Measurements from ENCODE around the gene SLC25A4. TPM values are rescaled to one million over a fixed set of nuclear protein-coding genes. Genes with fewer than 3 reads are reported as not detected.
A peak's percentile ranks its signal among the peaks of the same experiment; 100 is the strongest.
"Not testable (repeated sequence)": the region's sequence is repeated elsewhere in the genome, so short reads cannot be mapped to it uniquely, and the experiment has no call there.

SLC25A4 gene
- 35.2 TPM for polyA plus RNA-seq (2012; ENCODE audit: insufficient read depth, insufficient read length)

DNA sequence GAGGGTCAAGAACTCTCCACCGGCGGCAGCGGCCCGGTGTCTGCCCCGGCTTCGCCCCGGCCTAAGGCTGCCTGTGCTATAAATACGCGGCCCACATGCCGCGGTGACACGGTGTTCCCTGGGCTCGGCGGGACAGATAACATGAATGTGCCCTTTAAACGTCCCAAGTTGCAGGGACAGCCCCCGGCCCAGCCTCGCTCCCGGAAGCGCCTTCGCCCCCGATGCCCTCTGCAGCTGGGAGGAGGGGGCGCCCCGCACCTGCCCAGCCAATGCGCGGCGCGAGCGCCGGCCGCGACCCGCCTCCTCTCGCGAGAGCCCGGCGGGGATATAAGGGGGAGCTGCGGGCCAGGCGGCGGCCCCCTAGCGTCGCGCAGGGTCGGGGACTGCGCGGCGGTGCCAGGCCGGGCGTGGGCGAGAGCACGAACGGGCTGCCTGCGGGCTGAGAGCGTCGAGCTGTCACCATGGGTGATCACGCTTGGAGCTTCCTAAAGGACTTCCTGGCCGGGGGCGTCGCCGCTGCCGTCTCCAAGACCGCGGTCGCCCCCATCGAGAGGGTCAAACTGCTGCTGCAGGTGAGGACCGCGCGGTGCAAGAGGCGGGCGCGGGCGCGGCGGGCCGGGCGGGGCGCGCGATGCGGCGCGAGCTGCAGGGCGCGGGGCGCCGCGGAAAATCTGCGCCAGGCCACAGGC lies at the start of gene SLC25A4:
SLC25A4 (plus strand) TSS at position 355 of the 689 bp plus-strand sequence; CDS start at position 462, 107 bp downstream.
- DNase-seq (ENCODE audit: low read depth, low spot score) = peak; percentile 78
- peak within 1 kb of the TSS; percentile 68 for H3K4me3 ChIP-seq (ENCODE audit: low read length)

DNA sequence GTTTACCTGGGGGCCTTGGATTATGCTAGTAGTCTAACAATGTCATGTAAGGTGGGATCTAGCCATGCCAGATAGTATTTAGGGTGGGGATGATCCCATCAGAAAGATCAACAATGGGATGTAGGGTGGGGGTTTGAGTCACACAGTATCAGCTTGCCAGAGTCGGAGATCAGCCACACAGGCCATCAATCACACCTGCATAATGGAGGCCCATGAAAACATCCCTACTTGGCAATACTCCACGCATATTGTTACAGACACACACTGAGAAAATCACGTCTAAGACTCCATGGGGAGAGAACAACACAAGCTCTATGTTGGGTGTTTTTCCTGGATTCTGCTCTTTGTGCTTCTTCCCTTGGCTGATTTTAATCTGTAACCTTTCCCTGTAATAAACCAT lies 49.5 kb upstream of the SLC25A4 start:
- no peak for DNase-seq (ENCODE audit: low read depth, low spot score)
- H3K4me3 ChIP-seq (ENCODE audit: low read length) = no peak overlapping the region

DNA sequence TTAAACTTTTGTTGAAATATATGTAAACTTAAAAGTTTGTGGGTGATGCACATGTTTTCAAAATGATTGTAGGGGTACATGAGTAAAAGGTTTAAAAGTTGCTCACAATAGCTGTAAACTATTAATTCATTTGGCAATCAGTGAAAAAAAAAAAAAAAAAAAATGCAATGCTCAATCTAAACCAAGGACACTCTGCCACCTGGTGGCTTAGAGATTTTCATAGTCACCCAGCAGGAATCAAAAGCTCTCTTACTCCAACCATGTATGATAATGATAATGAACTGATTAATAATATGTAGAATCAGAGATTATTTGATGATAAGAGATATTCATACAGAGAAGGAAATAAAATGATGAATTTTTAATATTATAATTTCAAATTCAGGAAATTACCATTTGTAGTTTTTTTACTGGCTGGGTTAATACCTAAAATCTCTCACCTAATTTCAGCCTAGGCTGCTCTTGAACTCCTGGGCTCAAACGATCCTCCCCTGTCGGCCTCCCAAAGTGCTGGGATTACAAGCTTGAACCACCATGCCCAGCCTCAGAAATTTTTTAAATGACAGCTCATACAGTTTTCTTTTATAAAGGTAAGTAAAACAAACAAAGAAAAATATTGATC lies 46.9 kb upstream of the SLC25A4 start:
- DNase-seq (ENCODE audit: low read depth, low spot score) = peak; percentile 35
- no peak overlapping the region for H3K4me3 ChIP-seq (ENCODE audit: low read length)

DNA sequence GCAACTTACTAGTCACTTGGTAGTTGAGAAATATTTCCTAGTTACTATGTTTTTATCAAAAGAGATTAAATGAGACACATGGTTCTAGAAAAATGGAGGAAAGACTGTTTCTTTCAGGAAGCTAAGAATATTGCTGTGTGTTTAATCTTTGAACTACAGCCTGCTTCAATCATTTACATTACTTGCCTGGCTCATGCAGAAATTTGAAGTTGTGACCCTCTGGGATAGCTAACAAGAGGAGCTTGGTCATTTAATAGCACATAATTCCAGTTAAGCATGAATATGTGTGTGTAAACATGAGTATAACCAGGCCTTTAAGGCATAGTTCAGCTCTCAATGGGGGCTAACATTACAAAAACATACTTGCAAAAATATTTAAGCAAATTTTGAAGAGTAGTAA lies 44.6 kb upstream of the SLC25A4 start:
- no peak for DNase-seq (ENCODE audit: low read depth, low spot score)
- no peak overlapping the region for H3K4me3 ChIP-seq (ENCODE audit: low read length)

DNA sequence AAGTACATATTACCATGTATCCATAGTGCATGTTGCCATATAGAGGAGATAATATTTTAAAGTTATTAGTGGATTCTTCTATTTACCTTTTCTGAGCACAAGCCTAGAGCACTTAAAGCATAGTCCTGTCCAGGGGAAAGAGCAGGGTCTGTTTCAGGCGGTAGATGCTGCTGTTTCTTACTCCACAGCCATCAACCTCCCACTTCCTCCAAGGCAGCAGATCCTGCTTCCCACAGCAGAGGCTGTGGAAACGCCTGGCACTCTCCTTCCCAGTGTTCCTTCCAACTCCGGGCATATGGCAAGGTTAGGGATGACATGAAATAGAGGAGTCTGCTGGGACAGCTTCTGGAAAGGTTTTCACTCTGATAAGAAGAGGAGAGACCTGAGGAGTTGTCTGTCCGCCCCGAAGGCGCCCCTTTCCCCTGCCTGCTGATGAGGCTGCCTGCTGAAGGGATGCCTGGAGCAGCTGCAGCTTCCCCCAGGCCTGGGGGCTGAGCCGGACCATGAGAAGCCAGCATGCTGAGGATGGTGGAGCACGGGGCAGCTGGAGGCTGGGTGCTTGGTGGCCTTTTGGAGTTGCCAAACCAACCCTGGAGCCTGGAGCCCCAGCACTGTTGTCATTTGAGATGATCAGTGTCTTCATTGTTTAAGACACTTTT lies 43.9 kb upstream of the SLC25A4 start:
- H3K4me3 ChIP-seq (ENCODE audit: low read length) = no peak overlapping the region

DNA sequence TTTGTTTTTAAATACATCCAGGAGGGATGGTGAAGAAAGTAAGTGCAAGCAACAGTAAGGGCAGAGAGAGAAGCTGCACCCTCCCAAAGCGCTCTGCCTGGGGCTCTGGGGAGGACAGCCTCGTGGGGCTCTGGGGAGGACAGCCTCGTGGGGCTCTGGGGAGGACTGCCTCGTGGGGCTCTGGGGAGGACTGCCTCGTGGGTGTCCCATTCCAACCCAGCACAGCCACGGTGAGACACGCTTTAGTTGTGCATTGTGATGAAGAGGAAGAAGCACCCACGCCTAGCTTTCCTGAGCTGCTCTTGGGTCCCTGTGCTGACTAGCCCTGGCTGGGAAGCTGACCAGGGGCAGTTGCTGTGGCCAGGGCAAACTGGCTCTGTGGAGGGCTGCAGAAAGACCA lies 43.1 kb upstream of the SLC25A4 start:
- DNase-seq (ENCODE audit: low read depth, low spot score) = no peak
- H3K4me3 ChIP-seq (ENCODE audit: low read length) = no peak overlapping the region

More for the DNA sequence above, 43.9 kb upstream of the SLC25A4 start:
- no peak for DNase-seq (ENCODE audit: low read depth, low spot score)

DNA sequence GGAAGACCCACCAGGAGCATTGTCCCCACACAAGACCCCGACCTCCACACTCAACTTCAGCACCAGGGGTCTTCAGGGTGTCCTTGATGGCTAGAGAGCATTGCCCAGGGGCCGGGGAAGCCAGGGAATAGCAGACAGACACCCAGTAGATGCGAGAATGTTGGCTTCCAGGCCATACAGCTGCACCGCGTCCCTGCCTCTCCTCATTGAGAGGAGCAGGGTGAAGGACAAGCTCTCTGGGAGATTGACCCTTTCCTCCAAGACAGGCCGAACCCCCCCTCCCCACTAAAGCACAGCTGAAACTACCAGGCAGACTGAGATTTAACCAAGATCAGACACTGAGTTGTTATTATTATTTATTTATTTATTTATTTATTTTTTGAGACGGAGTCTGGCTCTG lies 42.6 kb upstream of the SLC25A4 start:
- H3K4me3 ChIP-seq (ENCODE audit: low read length) = no peak overlapping the region
- DNase-seq (ENCODE audit: low read depth, low spot score) = no peak

DNA sequence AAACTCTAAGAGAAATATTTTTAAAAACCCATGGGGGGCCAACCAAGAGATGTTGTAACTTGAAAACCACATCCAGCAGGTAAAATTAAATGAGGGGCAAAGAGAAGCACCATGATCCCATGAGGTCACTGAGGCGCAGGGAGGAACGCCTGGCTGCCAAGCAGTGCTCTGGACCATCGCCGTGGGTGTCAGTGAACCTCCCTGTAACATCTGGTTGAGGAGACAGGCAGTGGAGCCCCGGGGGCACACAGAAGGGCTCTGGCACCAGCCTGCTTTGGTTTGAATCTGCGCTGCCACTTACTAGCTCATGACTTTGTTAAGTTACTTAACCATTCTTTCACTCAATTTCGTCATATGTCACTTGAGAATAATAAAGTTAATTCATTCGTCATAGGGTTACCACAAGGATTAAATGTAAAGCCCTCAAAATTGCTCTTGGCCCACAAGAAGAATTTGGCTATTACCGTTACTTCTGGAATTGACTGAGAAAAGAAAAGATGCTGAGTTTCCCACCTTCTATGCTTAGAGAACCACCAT lies 41.6 kb upstream of the SLC25A4 start:
- no peak for DNase-seq (ENCODE audit: low read depth, low spot score)
- H3K4me3 ChIP-seq (ENCODE audit: low read length) = no peak overlapping the region

DNA sequence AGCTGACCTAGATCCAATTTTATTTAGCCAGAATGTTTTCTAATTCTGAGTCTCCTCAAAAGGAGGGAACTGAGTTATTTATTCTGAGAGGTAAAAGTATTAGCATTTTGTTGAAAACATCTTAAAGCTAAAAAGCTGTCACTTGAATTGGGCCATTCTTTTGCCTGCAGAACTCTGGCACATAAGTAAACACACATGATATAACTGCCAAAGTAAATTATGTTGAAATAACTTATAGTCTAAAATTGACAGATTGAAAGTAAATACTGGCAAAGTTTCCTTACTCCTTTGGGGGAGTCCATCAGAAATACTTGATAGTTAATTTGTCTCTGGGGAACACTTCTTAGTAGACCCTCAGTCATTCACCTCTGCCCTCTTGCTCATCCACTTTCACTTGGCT lies 38.3 kb upstream of the SLC25A4 start:
- no peak overlapping the region for H3K4me3 ChIP-seq (ENCODE audit: low read length)
- no peak for DNase-seq (ENCODE audit: low read depth, low spot score)

DNA sequence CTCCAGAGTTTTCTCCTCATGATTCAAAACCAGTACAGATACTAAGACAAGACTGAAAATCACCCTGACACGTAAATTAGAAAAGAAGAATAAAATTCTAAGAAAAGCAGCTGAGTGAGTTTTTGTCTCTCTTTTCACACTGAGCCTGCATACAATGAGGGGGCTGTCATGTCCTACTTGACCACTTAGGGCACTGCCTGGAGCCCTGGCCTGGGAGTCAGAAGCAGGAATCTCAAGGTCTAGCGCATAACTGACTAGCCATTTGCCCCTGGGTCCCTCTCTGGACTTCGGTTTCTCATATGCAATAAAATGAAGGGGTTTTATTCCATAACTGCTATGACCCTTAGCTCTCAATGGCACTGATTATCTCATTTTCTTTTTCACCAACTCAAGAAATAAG lies 36.7 kb upstream of the SLC25A4 start:
- DNase-seq (ENCODE audit: low read depth, low spot score) = no peak
- H3K4me3 ChIP-seq (ENCODE audit: low read length) = no peak overlapping the region

DNA sequence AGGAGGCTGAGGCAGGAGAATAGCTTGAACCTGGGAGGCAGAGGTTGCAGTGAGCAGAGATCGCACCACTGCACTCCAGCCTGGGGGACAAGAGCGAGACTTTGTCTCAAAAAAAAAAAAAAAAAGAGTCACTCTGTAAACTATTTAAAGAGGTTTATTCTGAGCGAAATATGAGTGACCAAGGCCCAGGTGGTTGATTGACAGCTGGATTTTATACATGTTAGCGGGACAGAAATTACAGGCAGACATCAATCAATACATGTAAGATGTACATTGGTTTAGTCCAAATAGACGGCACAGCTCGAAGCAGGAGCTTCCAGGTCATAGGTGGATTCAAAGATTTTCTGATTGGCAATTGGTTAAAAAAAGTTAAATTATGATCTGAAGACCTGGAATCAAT lies 35.5 kb upstream of the SLC25A4 start:
- H3K4me3 ChIP-seq (ENCODE audit: low read length); DNase-seq (ENCODE audit: low read depth, low spot score): not testable (repeated sequence)

DNA sequence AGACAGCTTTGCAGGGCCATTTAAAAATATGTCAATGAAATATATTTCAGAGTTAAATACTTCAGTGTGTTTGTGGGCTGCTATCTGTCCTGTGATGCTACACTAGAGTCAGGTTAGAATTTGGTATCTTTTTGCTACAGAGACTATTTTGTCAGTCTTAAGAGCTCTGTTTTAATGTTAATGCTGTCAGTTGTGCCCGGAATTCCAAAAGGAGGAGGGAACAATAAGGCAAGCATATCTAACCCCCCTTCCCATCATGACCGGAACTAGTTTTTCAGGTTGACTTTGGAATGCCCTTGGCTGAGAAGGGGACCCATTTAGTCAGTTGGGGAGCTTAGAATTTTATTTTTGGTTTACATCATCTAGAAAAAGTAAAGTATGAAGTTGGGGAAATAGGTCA lies 34.9 kb upstream of the SLC25A4 start:
- DNase-seq (ENCODE audit: low read depth, low spot score) = no peak
- no peak overlapping the region for H3K4me3 ChIP-seq (ENCODE audit: low read length)

DNA sequence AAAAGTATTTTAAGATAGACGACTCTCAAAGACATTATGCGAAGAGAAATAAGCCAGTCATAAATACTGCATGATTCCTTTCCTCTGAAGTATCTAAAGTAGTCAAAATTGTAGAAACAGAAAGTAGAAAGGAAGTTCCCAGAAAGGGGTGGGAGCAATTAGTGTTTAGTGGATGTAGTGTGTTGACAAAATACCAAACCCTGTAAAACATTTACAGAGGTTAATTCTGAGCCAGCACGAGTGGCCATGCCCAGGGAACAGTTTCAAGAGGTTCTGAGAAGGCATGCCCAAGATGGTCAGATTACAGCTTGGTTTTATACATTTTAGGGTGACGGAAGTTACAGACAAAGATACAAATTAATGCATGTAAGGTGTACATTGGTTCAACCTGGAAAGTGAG lies 34.4 kb upstream of the SLC25A4 start:
- no peak overlapping the region for H3K4me3 ChIP-seq (ENCODE audit: low read length)
- no peak for DNase-seq (ENCODE audit: low read depth, low spot score)

DNA sequence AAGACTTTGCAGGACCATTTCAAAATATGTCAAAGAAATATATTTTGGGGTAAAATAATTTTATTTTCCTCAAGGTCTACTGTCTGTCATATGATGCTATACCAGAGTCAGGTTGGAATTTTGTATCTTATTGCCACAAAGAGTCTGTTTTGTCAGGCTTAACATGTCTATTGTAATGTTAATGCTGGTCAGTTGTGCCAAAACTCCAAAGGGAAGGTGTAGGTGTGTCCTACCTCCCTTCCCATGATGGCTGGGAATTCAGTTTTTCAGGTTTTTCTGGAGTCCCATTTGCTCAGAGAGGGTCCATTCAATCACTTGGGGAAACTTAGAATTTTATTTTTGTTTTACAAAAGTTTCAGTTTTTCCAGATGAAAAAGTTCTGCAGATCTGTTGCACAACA lies 33.3 kb upstream of the SLC25A4 start:
- no peak overlapping the region for H3K4me3 ChIP-seq (ENCODE audit: low read length)
- no peak for DNase-seq (ENCODE audit: low read depth, low spot score)

DNA sequence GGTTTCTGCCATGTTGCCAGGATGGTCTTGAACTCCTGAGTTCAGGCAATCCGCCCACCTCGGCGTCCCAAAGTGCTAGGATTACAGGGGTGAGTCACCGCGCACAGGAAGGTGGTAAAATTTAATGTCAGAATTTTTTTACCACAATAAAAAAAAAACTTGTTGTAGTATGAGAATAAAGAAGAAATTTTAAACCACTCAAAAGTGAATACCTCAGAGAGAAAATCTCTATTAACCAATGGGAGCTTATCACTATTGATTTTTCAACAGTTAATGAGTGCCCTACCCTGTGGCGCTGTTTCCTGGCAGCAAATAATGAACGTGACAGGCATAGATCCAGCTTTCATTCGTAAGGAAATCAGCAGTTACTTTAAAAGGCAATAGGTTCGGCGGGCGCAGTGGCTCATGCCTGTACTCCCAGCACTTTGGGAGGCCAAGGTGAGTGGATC lies 32.7 kb upstream of the SLC25A4 start:
- no peak for DNase-seq (ENCODE audit: low read depth, low spot score)
- H3K4me3 ChIP-seq (ENCODE audit: low read length) = no peak overlapping the region

DNA sequence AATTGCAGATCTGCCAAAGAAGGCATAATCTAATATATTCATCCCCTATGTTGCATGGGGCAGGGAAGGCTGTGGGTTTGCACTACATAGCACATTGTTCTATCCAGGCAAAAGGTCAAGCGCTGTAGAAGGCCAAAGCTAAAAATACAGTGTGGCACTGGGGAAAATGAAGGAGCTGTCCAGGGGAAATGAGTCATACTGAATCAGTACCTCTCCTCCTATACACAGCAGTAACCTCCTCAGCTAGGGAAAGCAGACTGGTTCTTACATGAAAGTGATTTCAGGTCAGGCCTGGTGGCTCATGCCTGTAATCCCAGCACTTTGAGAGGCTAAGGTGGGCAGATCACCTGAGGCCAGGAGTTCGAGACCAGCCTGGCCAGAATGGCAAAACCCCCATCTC lies 31.0 kb upstream of the SLC25A4 start:
- DNase-seq (ENCODE audit: low read depth, low spot score) = no peak
- H3K4me3 ChIP-seq (ENCODE audit: low read length) = no peak overlapping the region

DNA sequence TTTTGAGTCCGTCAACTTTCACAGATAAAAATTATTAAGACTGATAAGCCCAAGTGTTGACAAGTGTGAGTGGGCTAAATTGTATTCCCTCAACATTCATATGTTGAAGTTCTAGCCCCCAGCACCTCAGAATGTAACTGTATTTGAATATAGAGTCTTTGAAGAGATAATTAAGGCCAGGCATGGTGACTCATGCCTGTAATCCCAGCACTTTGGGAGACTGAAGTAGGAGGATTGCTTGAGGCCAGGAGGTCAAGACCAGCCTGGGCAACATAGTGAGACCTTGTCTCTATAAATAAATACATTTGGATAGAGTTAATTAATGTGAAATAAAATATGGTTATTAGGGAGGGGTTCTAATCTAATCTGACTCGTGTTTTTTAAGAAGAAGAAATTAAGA lies 29.7 kb upstream of the SLC25A4 start:
- DNase-seq (ENCODE audit: low read depth, low spot score) = no peak

DNA sequence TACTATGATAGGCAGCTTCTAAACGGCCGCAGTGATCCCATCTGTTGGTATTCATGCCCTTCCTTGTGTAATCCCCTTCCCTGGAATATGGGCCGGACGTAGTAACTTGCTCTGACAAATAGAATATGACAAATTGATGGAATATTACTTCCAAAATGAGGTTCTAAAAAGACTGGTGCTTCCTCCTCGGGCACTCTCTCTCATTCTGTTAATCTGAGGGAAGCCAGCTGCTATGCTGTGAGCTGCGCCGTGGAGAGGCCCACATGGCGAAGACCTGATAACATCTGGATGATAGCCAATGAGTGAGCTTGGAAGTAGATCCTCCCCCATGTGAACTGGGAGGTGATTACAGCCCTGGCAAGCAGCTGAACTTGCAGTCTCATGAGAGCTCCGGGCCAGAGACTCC lies 27.2 kb upstream of the SLC25A4 start:
- no peak for DNase-seq (ENCODE audit: low read depth, low spot score)
- H3K4me3 ChIP-seq (ENCODE audit: low read length) = no peak overlapping the region

More for the DNA sequence above, 29.7 kb upstream of the SLC25A4 start:
- no peak overlapping the region for H3K4me3 ChIP-seq (ENCODE audit: low read length)

DNA sequence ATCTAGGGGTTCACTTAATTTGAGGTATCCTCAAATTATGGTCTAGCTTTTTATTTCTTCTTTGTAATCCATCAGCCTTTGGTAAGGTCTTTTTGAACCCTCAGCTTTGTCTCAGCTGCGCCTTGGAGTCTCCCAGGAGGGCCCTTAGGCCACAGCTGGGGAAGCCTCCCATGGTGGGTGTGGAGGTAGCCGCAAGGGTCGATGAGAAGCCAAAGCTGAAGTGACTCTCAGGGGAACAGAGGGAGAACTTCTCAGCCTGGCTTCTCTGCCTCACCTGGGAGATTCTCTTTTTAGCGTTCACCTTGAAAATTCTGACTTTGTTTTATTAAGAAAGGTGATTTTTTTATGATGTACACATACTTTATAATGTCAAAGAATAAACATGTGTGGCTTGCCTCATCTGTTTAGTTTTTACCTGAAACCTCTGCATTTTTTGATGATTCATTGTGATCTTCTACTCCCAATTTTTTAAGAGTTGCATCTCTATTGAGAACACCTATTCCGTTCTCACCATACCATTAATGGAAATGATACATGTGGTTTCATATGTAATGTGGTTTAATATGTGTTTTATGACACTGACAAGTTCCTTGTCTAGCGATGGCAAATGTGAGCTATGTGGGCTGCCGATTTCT lies 25.6 kb upstream of the SLC25A4 start:
- no peak for DNase-seq (ENCODE audit: low read depth, low spot score)

DNA sequence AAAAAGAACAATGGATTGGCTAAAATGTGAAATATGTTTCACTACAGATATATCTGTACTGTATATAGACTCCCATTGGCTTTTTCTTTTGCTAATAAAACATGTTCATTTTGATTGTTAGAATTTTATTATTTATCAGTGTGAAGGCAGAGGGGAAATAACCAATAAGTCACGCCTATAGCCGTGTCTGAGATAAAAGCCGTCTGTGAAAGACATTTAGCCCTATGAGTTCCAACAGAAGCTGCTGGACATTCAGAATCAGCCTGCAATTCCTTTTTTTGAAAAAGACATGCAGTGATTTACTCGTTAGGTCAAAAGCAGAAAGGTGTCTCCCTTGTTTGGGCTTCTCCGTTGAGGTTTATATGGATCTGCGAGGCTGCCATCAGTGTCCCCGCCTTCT lies 24.2 kb upstream of the SLC25A4 start:
- H3K4me3 ChIP-seq (ENCODE audit: low read length) = no peak overlapping the region
- no peak for DNase-seq (ENCODE audit: low read depth, low spot score)

More for the DNA sequence above, 25.6 kb upstream of the SLC25A4 start:
- H3K4me3 ChIP-seq (ENCODE audit: low read length) = no peak overlapping the region
